ENCODE data around the gene WDR27.
"Not testable (repeated sequence)": the region's sequence is repeated elsewhere in the genome, so short reads cannot be mapped to it uniquely, and the experiment has no call there.

Gene WDR27

DNA sequence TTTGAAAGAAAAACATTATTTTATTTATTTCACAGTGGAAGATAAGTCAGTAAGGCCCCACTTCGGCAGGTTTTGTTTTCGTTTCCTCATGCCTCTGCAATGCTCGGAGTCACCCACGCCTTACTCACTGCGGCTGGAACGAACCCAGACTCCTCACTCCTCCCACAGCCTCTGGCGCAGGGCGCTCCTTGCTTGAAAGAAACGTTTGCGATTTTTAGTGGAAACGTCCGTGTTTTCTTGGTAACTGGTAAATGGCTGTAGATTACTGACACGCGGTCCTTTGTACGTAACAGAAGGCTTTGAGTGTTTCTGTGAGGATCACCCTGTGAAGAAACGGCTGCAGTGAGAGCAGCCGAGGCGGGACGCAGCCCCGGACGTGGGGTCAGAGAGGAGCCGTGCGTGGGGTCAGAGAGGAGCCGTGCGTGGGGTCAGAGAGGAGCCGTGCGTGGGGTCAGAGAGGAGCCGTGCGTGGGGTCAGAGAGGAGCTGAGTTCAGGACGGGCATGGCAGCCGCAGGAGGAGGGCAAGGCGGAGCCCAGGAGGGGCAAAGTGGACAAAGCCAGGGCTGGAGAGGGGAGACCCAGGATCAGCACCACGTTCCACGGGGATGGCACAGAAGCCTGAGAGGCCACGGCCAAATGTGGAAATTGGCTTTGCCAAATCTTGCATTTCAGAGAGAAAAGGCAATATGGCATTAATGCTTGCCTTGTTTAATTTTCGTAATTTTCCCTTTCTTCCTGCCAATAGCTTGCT is 249.5 kb downstream of the WDR27 start:
- no peak for DNase-seq (ENCODE audit: extremely low read depth in 1 of 2, low read depth in 1 of 2)

GRCh38 chr6:169451065-169451838 is 250.6 kb downstream of the WDR27 start:
- no peak for DNase-seq (ENCODE audit: extremely low read depth in 1 of 2, low read depth in 1 of 2)

- DNase-seq (ENCODE audit: extremely low read depth in 1 of 2, low read depth in 1 of 2), result no peak
These were observed 251.7 kb downstream of the WDR27 start for GRCh38 chr6:169450097-169450496.

GRCh38 chr6:169449221-169449620 is 252.6 kb downstream of the WDR27 start:
- DNase-seq (ENCODE audit: extremely low read depth in 1 of 2, low read depth in 1 of 2), result no peak

DNA sequence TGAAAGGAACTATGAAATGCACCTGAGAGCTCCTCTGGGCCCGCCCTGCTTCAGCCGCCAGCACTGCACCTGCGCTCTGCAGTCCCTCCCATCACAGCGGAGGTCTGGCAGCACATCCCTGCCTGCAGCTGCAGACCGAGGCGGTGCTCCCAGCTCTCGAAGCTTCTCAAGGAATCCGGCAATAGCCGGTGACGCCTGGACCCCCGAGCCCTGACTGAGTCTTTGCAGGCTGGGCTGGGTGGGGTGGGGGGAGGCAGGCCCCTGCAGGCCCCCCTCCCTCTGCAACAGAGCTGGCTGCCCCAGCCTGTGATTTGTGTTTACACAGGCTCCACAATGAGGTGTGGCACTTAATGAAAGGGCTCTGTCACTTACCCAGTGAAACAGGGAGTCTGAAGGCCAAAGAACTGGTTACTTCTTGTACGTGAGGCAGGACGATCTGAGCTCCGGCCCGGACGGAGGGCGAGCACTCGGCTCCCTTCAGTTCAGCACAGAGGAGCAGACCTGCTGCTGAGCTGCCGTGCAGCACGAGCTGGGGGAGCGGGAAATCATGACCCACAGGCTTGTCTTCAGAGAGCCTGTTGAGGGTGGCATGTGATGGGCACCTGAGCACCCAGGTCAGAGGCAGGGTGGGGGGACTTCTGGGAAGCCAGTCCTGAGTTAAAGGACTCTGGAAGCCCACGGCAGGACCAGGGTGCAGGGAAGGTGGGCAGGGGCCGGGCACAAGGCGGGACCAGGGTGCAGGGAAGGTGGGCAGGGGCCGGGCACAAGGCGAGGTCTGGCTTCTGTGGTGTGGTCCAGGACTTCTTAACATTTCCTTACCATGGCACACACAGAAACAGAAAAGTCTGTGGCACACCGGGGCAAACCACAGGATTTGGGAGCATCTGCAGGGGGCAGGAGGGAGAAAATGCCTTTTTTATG is 255.9 kb downstream of the WDR27 start:
- DNase-seq (ENCODE audit: extremely low read depth in 1 of 2, low read depth in 1 of 2), result no peak

DNA sequence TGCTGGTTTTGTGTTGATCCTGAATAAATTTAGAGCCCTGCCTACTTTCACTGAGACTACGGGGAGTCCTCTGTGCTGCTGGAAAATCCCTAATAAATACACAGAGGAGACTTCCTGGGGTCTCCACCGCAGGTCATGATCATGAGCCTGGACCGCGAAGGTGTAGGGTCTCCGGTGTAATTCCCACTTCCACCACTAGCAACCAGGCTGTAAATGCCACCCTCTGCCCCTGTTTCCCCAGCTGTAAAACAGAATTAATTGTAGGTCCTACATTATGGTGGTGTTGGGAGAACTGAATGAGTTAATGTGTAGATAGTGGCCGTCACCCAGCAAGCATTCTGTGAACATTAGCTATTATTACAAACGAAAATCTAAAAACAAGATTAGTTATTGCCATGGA is 256.6 kb downstream of the WDR27 start:
- DNase-seq (ENCODE audit: extremely low read depth in 1 of 2, low read depth in 1 of 2), result no peak

DNA sequence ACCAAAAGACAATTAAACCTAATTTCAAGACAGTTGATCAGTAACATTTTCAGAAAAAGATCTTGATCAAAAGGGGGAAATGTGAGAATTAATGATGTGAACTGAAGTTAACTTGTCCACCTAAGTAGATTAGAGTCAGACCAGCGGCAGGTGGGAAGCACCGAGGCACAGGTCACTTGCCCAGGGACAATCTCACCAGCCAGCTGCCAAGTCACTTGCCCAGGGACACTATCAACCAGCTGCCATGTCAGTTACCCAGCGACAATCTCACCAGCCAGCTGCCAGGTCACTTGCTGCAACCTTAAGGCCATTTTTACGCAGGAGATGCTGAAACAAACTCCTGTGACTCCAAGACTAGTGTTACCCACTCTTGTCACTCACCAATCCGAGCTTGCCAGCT is 260.5 kb downstream of the WDR27 start:
- DNase-seq (ENCODE audit: extremely low read depth in 1 of 2, low read depth in 1 of 2), result no peak

GRCh38 chr6:169439710-169440109 is 262.1 kb downstream of the WDR27 start:
- DNase-seq (ENCODE audit: extremely low read depth in 1 of 2, low read depth in 1 of 2), result no peak

GRCh38 chr6:169434554-169434953 is 267.3 kb downstream of the WDR27 start:
- not testable (repeated sequence) for DNase-seq (ENCODE audit: extremely low read depth in 1 of 2, low read depth in 1 of 2)

GRCh38 chr6:169429001-169429400 is 272.8 kb downstream of the WDR27 start:
- DNase-seq (ENCODE audit: extremely low read depth in 1 of 2, low read depth in 1 of 2), result no peak

GRCh38 chr6:169428532-169428931 is 273.3 kb downstream of the WDR27 start:
- no peak for DNase-seq (ENCODE audit: extremely low read depth in 1 of 2, low read depth in 1 of 2)

GRCh38 chr6:169427856-169428255 is 274.0 kb downstream of the WDR27 start:
- DNase-seq (ENCODE audit: extremely low read depth in 1 of 2, low read depth in 1 of 2), result no peak

DNA sequence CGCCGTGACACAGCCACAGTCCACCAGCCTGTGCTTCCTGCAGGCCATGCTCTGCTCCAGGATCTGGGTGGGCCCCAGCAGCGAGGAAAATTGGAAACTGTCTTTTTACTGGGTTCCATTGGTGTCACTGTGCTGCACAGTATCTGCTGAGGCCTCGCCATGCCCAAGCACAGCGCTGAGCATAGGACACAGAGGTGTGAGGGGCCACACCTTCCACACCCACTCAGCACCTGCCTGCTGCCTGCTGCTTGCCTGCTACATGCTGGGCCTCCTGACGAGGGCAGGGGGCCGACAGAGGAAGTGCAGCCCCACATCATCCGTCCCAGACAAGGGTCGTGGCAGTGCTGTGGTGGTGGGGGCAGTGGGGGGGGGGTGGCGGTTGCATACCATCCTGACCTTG is 275.2 kb downstream of the WDR27 start:
- no peak for DNase-seq (ENCODE audit: extremely low read depth in 1 of 2, low read depth in 1 of 2)

DNA sequence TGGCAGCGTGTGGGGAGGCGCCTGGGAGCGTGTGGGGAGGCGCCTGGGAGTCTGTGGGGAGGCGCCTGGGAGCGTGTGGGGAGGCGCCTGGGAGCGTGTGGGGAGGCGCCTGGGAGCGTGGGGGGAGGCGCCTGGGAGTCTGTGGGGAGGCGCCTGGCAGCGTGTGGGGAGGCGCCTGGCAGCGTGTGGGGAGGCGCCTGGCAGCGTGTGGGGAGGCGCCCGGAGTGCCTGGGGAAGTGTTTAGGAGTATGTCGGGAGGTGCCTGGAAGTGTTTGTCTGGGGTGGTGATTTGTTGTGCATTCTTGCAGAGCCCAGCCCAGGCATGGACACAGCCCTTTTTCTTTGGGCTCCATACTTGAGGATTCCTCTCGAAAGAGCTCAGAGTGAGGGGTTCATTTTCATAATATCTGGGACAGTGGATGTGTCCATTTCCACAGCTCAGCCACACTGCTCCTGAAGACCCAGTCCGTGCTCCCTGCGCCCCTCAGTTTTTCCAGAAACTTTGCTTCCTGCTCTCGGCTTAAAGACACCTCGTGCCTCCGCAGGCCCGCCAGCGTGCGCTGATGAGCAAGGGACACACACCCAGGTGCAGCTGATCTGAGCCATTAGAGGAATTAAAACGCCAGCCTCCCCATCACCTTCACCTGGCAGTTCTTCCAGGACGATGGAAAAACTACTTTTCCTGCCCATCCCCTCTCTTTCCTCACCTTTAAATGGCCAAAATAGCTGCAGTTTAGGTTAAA is 276.0 kb downstream of the WDR27 start:
- no peak for DNase-seq (ENCODE audit: extremely low read depth in 1 of 2, low read depth in 1 of 2)

DNA sequence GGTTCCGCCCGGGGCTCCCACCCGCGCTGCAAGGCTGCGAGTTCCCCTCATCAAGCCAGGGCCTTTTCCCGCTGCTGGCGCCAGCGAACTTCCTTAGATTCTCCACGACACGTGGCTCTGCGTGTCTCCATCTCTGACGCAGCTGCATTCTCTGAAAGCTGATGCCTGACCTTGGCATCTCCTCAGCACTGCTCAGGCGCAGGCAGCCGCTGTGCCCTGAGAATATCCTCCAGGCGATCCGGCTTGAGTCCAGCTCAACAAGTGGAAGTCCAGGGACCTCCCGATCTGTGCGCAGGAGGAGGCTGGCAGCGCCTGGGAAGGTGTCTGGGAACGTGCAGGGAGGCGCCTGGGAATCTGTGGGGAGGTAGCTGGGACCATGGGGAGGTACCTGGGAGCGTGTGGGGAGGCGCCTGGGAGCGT is 277.0 kb downstream of the WDR27 start:
- no peak for DNase-seq (ENCODE audit: extremely low read depth in 1 of 2, low read depth in 1 of 2)

DNA sequence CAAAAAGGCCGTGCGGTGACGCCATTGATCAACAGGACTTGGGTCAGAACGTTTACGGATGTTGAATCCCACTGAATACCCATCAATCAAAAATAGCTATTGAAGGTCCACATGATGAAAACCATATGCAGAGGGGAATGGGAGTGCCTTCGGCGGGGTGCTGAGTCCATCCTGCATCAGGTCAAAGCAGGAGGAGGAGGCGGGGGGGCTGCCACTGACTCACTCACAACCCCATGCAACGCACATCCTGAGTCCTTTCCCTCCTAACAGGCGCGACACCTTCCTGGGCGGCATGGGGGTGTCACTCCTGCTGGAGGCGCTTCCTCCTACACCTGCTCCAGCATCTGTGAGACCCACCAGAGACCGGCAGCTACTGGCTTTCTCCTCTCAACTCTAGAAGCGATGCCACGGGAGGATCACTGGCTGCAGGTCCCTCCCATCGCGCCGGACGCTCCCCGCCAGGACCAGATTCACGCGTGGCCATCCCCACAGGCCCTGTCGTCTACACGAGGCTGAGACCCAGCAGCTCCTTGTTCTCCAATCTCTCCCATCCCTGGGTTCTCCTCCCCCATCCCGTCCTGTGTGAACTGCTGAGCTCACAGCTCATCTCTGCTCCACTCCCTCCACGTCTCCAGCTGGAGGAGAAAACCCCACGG is 277.6 kb downstream of the WDR27 start:
- DNase-seq (ENCODE audit: extremely low read depth in 1 of 2, low read depth in 1 of 2), result no peak

DNA sequence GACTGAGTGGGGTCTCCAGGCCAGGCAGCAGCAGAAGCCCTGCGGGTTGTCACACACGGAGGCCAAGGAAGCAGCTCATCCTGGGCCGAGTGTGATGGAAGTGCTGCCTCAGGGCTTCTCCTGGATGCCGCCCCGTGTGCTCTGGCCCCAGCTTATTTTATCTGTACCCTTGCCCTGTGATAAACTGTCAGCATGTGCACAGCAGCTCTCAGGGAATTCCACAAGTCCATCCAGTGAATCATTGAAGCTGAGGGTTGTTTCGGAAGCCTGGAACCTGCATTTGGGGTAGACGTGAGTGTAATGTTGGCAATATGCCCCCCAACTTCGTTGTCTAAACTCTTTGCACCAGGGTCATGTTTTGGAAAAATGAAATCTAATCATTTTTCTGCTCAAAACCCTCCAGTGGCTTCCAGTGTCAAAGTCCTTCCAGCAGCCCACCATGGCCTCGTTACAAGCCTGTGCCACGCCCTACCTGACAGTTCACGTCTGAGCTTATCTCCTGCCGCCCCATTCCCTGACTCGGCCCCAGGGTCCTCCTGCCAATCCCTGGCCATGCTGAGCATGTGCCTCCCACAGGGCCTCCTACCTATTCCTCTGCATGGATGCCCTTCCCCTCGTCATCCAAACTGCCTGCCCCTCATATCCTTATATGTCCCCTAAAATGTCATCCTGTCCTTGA is 280.1 kb downstream of the WDR27 start:
- no peak for DNase-seq (ENCODE audit: extremely low read depth in 1 of 2, low read depth in 1 of 2)

DNA sequence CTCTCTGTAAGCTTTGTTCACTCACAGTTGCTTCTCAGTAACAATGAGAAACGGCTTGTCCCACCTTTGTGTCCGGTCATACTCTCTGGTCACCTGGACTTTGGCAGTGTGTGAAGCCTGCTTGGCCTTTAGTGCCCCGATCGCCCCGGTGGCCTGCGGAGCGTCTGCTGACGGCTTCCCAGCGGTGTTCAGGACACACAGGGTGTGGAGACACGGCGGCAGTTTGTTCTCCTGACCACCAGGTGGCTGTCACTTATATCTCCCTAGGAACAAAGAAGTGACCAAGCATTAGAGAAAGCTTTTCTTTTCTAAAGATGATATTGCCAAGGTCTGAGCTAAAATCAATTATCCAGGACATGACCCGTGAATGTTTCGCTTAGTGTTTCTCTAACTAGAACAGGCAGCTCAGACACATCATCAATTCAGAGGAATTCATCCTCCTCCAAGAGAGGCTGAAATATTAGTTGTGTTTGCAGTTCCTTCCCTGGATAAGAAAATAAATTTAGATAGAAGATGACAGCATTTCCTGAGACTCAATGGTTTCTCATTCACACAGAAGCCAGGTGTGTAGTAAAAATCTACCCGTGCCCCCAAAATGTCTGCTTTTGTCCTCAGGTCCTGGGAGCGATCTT is 280.8 kb downstream of the WDR27 start:
- DNase-seq (ENCODE audit: extremely low read depth in 1 of 2, low read depth in 1 of 2), result no peak

GRCh38 chr6:169417101-169417500 is 284.7 kb downstream of the WDR27 start:
- DNase-seq (ENCODE audit: extremely low read depth in 1 of 2, low read depth in 1 of 2), result no peak

Measured in stimulated activated CD8-positive, alpha-beta memory T cell treated with anti-CD3 and anti-CD28 coated beads, Interleukin-7, amount 100 ng/mL, for 48 hours (primary cell).